ENCODE data around the gene FRMD4A.

The FRMD4A gene

DNA sequence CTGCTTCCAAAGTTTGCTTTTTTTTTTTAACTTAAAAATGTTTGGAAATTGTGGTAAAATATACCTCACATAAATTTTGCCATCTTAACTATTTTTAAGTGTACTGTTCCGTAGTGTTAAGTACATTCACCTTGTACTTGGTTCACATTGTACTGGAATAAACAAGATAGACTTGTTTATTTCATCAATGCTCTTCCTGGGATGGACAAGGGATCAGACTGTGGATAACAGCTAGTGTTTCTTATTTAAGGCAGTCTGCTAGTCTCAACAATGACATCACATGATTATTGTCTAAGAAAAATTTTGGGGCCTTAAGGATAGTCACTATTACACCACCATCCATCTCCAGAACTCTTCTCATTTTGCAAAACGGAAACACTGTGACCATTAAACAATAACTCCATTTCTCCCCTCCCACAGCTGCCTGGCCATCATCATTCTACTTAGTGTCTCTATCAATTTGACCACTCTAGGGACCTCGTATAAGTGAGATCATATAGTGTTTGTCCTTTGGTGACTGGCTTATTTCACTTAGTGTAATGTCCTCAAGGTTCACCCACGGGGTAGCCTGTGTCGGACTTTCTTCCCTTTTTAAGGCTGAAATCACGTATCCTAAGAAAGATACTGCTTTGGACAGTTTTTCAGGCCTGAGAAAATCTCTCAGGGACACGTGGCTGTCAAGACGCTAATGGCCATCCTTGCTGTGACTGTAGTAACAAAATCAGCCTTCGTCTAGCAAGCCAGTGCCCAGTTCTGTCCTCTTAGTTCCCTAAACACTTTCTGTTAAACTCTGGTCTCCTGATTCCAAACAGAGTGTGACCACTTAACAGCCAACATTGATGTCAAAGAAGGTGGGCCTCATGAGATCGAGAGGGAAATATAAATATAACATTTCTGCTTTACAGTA is 305.2 kb downstream of the FRMD4A start:
- TF ChIP-seq BHLHE40 (IDR thresholded peaks at IDR 0.05; ENCODE audit: borderline replicate concordance) = no peak
- ChIA-PET CTCF (no interaction called here), POLR2A (no interaction called here)
- no peak for DNase-seq (ENCODE audit: extremely low spot score)

DNA sequence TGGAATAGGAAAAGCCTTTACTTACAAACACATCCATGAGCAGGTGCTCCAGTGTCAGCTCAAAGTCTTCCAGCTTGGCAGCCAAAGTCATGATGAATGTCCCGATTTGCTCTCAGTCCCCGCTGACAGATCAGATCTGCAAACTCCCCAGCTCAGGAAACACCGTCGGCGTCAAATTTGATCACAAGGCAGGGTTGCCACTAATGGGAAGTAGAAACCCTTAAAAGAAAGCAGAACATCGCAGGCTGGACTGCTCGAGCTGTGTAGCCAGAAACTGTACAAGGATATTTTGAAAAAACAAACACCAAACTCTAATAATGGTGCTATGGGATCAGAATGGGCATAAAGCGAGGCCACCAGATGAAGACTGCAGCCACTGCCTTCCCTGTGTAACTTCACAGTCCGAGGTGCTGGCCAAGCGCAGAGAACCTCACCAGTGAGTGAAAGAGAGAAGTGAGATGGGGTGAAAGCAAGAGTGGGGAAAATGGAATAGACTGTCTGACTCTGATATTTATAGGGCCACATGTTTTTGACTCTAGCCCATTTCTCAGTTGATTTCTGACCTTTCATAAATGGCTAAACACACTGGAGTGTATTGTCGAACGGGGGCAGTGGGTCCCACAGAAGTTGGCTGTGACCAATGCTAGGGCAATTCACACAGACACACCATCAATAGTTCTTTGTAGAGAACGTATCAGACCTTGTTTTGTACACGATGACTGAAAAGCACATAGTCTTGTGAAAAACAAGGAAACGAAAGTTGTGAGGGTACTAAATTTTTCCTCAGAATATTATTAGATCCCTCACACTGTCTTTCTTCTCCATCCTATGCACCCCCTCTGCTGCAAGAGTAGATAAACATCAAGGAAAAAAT is 306.2 kb downstream of the FRMD4A start:
- CTCF ChIA-PET = interaction anchor here (1.1 kb wide), 1 partner anchor 10 kb away, joined by 9 read pairs; no protein-coding TSS in a partner anchor
- POLR2A ChIA-PET = interaction anchor here (0.6 to 1.1 kb wide), 2 partner anchors 15 to 67 kb away, joined by 3 to 4 read pairs; no protein-coding TSS in a partner anchor
- DNase-seq (ENCODE audit: extremely low spot score) = no peak
- TF ChIP-seq ZNF384 (IDR thresholded peaks at IDR 0.05) (no peak), LEF1 (IDR thresholded peaks at IDR 0.05; ENCODE audit: borderline replicate concordance) (no peak), TARDBP (IDR thresholded peaks at IDR 0.05) (no peak), HDGF (IDR thresholded peaks at IDR 0.05; ENCODE audit: borderline replicate concordance) (no peak), CTBP1 (IDR thresholded peaks at IDR 0.05; ENCODE audit: borderline replicate concordance) (no peak), ARNT (IDR thresholded peaks at IDR 0.05) (no peak), NFRKB (IDR thresholded peaks at IDR 0.05) (no peak), FOXA1 (IDR thresholded peaks at IDR 0.05) (no peak), FOXM1 (IDR thresholded peaks at IDR 0.05; ENCODE audit: borderline replicate concordance) (no peak), L3MBTL2 (conservative IDR thresholded peaks at IDR 0.05) (no peak), ELF4 (IDR thresholded peaks at IDR 0.05) (no peak), FOXK2 (IDR thresholded peaks at IDR 0.05) (no peak), BHLHE40 (IDR thresholded peaks at IDR 0.05; ENCODE audit: borderline replicate concordance) (no peak), SUZ12 (IDR thresholded peaks at IDR 0.05) (no peak), SP1 (IDR thresholded peaks at IDR 0.05) (no peak)
- TF ChIP-seq, protein P1, sequence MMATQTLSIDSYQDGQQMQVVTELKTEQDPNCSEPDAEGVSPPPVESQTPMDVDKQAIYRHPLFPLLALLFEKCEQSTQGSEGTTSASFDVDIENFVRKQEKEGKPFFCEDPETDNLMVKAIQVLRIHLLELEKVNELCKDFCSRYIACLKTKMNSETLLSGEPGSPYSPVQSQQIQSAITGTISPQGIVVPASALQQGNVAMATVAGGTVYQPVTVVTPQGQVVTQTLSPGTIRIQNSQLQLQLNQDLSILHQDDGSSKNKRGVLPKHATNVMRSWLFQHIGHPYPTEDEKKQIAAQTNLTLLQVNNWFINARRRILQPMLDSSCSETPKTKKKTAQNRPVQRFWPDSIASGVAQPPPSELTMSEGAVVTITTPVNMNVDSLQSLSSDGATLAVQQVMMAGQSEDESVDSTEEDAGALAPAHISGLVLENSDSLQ (IDR thresholded peaks at IDR 0.05) = no peak

DNA sequence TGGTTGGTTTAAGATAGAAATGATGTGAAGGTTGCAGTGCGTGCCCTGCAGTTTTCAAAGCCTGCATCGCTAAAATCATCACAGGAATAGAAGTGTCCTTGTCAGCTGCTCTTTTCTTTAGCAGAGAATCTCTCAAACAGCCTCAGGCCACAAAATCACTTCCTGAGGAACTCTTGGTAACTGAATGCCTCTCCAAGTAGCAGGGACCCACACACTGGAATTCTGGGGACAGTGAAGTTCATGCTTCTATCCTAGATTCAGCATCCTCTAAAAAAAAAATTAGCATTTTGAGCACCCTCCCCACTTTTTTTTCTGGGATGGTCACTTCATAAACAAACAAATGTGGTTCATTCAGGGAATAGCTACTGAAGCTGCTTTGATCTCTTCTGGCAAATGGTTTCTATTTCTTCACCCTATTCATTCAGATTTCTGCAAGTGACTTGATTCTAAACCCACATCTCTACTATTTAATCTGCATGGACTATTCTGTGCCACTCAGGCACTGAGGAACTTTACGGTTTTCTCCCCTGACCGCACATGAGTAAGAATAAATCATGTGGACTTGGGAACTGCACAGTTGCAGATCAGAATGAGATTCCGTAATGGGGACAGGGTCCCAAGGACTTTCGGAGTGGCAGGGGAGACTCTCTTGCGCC is 306.9 kb downstream of the FRMD4A start:
- ChIA-PET POLR2A (interaction anchor here (0.6 to 1.1 kb wide), 2 partner anchors 14 to 68 kb away, joined by 3 to 4 read pairs; no protein-coding TSS in a partner anchor), CTCF (interaction anchor here (1.1 kb wide), 1 partner anchor 11 kb away, joined by 9 read pairs; no protein-coding TSS in a partner anchor)
- TF ChIP-seq FOXK2 (IDR thresholded peaks at IDR 0.05) (no peak), SP1 (IDR thresholded peaks at IDR 0.05) (no peak), TARDBP (IDR thresholded peaks at IDR 0.05) (no peak), NFRKB (IDR thresholded peaks at IDR 0.05) (no peak), LEF1 (IDR thresholded peaks at IDR 0.05; ENCODE audit: borderline replicate concordance) (no peak), FOXA1 (IDR thresholded peaks at IDR 0.05) (no peak), BHLHE40 (IDR thresholded peaks at IDR 0.05; ENCODE audit: borderline replicate concordance) (no peak), ELF4 (IDR thresholded peaks at IDR 0.05) (no peak), ARNT (IDR thresholded peaks at IDR 0.05) (no peak), FOXM1 (IDR thresholded peaks at IDR 0.05; ENCODE audit: borderline replicate concordance) (no peak), SUZ12 (IDR thresholded peaks at IDR 0.05) (no peak), HDGF (IDR thresholded peaks at IDR 0.05; ENCODE audit: borderline replicate concordance) (no peak), ZNF384 (IDR thresholded peaks at IDR 0.05) (no peak), CTBP1 (IDR thresholded peaks at IDR 0.05; ENCODE audit: borderline replicate concordance) (no peak)
- TF ChIP-seq, protein P1 (IDR thresholded peaks at IDR 0.05) = no peak

DNA sequence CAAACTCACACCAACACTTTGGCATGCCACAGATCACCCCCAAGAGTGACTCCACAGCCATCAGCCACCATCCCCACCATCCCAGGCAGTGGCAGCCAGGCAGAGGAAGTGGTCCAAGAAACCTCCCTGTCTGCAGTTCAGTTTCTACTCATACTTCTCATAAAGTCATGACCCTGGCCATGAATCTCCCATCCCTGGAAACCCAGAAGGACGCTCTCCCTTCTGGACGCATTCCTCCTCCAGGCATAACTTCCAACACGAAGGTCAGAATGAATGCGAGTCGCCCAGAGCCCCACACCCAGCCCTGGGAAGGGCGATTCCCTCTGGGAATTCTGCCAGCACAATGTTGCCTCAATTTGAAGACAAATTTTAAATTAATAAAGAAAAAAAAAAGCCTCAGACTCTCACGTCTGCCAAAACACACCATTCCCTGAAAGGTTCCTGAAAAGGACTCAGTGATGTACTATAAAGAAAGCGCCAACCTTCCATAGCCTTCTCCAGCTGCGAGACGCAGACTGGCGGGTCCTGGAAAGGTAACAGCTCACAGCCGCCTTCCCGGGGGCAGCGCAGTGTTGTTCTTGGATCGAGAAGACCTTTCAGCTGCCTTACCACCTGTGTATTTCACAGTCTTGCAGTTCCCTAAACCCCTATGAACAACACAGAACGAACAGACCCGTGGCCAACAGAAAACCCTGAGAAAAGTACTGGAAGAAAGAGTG is 307.6 kb downstream of the FRMD4A start:
- ChIA-PET CTCF (interaction anchor here (1.1 kb wide), 1 partner anchor 12 kb away, joined by 9 read pairs; no protein-coding TSS in a partner anchor), POLR2A (interaction anchor here (1.6 kb wide), 1 partner anchor 15 kb away, joined by 3 read pairs; no protein-coding TSS in a partner anchor)
- TF ChIP-seq L3MBTL2 (conservative IDR thresholded peaks at IDR 0.05) (no peak), CTBP1 (IDR thresholded peaks at IDR 0.05; ENCODE audit: borderline replicate concordance) (no peak), ELF4 (IDR thresholded peaks at IDR 0.05) (no peak), ZNF384 (IDR thresholded peaks at IDR 0.05) (no peak), SP1 (IDR thresholded peaks at IDR 0.05) (no peak), LEF1 (IDR thresholded peaks at IDR 0.05; ENCODE audit: borderline replicate concordance) (no peak), FOXM1 (IDR thresholded peaks at IDR 0.05; ENCODE audit: borderline replicate concordance) (no peak), FOXA1 (IDR thresholded peaks at IDR 0.05) (no peak), SUZ12 (IDR thresholded peaks at IDR 0.05) (no peak), TARDBP (IDR thresholded peaks at IDR 0.05) (no peak), FOXK2 (IDR thresholded peaks at IDR 0.05) (no peak), BHLHE40 (IDR thresholded peaks at IDR 0.05; ENCODE audit: borderline replicate concordance) (no peak)
- TF ChIP-seq, protein P1 (IDR thresholded peaks at IDR 0.05) = no peak
- DNase-seq (ENCODE audit: extremely low spot score) = no peak

More for the DNA sequence above, 306.9 kb downstream of the FRMD4A start:
- no peak for DNase-seq (ENCODE audit: extremely low spot score)
